HG02884 (cell line): ENCODE results near the gene RPS27L.
"Not testable (repeated sequence)": the region's sequence is repeated elsewhere in the genome, so short reads cannot be mapped to it uniquely, and the experiment has no call there.

Experiments
- ATAC-seq: cut with Tn5 transposase; IDR thresholded peaks from one replicate; pipeline ENCODE4 v1.9.1; 2021; ENCODE audit warnings: mild to moderate bottlenecking, moderate library complexity; ENCODE audit not compliant: unreplicated experiment

RPS27L gene

DNA sequence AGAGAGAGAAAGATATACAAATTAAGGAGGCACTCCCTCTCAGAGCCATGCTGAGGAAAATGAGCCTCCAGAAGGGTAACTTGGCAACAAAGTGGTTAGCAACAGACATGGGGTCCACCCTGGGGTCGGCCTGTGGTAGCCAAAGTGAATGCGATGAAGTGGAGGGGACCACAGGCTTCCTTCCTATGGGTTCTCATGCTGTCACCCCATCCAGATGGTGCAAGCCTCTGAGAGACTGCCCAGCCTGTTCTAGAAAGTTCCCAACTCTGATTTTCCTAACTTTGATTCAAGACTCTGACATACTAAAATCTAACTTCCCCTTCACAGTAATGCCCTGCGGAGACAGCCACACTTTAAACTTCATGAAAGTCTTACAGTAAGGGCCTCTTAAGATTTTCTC lies 53.9 kb downstream of the RPS27L start:
- no peak for ATAC-seq

DNA sequence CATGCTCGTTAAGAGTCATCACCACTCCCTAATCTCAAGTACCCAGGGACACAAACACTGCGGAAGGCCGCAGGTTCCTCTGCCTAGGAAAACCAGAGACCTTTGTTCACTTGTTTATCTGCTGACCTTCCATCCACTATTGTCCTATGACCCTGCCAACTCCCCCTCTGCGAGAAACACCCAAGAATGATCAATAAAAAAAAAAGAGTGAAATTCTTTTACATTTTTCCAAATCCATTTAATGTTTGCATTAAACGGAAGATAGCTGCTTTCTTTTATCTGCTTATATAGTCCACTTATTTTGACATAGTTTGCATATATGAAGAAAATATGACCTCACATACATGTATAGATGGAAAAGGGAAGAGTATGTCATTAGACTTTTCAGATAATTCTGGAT lies 57.7 kb downstream of the RPS27L start:
- ATAC-seq, result not testable (repeated sequence)

DNA sequence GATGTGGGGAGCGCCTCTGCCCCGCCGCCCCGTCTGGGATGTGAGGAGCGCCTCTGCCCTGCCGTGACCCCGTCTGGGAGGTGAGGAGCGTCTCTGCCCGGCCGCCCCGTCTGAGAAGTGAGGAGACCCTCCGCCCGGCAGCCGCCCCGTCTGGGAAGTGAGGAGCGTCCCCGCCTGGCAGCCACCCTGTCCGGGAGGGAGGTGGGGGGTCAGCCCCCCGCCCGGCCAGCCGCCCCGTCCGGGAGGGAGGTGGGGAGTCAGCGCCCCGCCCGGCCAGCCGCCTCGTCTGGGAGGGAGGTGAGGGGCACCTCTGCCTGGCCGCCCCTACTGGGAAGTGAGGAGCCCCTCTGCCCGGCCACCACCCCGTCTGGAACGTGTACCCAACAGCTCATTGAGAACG lies 58.4 kb downstream of the RPS27L start:
- ATAC-seq, result not testable (repeated sequence)
